ENCODE data around the gene LRRC1. TPM values are rescaled to one million over a fixed set of nuclear protein-coding genes. Genes with fewer than 3 reads are reported as not detected.

Gene LRRC1
- total and polyA plus RNA-seq, 4 donors = 0.36 to 6.4 (median 0.94) TPM

DNA sequence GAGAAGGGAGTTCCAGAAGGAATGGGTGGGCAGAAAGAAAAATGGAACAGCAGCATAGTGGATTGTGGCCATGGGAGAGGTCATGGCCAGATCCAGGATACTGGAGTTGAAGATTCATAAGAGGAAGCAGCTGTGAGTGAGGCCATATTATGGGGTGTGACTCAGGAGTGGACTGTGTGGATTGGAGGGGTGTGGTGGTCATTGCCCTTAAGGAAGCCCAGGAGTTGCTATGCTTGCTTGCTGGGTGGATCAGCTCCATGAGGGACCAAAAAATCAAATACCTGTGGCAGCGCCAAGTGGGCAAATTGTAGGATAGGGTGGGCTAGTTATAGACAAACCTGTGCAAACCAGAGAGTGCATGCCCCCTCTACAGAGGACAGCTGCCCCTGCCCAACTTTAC is 18.3 kb downstream of the LRRC1 start:
- WGBS = 96% methylated on average over 1 of the region's 1 CpG
- Histone ChIP-seq H3K36me3 (ENCODE audit: control insufficient read depth in 4 of 4, insufficient read depth in 3 of 4, low read depth in 1 of 4, low read length in 3 of 4) (no peaks in the 10 kb centered on the region), H3K4me3 (ENCODE audit: low read depth in 1 of 3, low read length in 3 of 3) (no peak overlapping the region), H3K27ac (ENCODE audit: low read depth in 1 of 2, low read length in 2 of 2) (no peak overlapping the region), H3K9me3 (ENCODE audit: control insufficient read depth in 4 of 4, low read length in 3 of 4) (no peaks in the 10 kb centered on the region), H3K4me1 (ENCODE audit: control insufficient read depth in 4 of 4, insufficient read depth in 4 of 4, low read length in 3 of 4) (peaks cover 0 to 4% (median 0%) of the 10 kb centered on the region in 4 donors), H3K27me3 (ENCODE audit: control insufficient read depth in 4 of 4, insufficient read depth in 4 of 4, low read length in 3 of 4) (no peaks in the 10 kb centered on the region), H3K9ac (ENCODE audit: low read depth in 1 of 2, low read length in 2 of 2) (no peak overlapping the region)
- no peak for DNase-seq (ENCODE audit: low spot score)
- TF ChIP-seq NR2F2 (IDR thresholded peaks at IDR 0.05) (no peak), REST (IDR thresholded peaks at IDR 0.05) (no peak), EGR1 (IDR thresholded peaks at IDR 0.05; ENCODE audit: low read depth in 2 of 2) (no peak), FOXA2 (IDR thresholded peaks at IDR 0.05) (no peak), RXRA (IDR thresholded peaks at IDR 0.05) (no peak), TAF1 (conservative IDR thresholded peaks at IDR 0.05) (no peak), ZBTB33 (IDR thresholded peaks at IDR 0.05) (no peak), JUND (IDR thresholded peaks at IDR 0.05) (no peak), FOXA1 (IDR thresholded peaks at IDR 0.05) (no peak), HNF4A (conservative IDR thresholded peaks at IDR 0.05) (no peak), MAX (IDR thresholded peaks at IDR 0.05) (no peak), SP1 (IDR thresholded peaks at IDR 0.05) (no peak), HNF4G (IDR thresholded peaks at IDR 0.05) (no peak), YY1 (IDR thresholded peaks at IDR 0.05) (no peak), RAD21 (IDR thresholded peaks at IDR 0.05) (no peak), CTCF (IDR thresholded peaks at IDR 0.05; ENCODE audit: low read depth, low read length, missing input control) (no peak), GABPA (IDR thresholded peaks at IDR 0.05 in 1 of 2, conservative IDR thresholded peaks at IDR 0.05 in 1 of 2) (no peak)
- TF ChIP-seq, protein P1, sequence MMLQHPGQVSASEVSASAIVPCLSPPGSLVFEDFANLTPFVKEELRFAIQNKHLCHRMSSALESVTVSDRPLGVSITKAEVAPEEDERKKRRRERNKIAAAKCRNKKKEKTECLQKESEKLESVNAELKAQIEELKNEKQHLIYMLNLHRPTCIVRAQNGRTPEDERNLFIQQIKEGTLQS (IDR thresholded peaks at IDR 0.05) = no peak

Data from liver (tissue), 9 donors.